ENCODE results near the gene TMEM236.

Gene TMEM236

GRCh38 chr10:17808971-17809841 is 57.2 kb downstream of the TMEM236 start, which contains the start of gene MRC1:
TSS of gene MRC1 (plus strand) at chr10:17809348. CDS start at chr10:17809466, 118 bp downstream.
- Mint-ChIP-seq H3K27me3 (peaks cover 14 to 23% of the 10 kb centered on the region in 2 donors), H3K27ac (no peak within 1 kb of the TSS), H3K4me3 (no peak within 1 kb of the TSS), H3K36me3 (no peaks in the 10 kb centered on the region), H3K9me3 (no peaks in the 10 kb centered on the region), H3K4me1 (peaks cover 16 to 37% of the 10 kb centered on the region in 2 donors)
- no peak for DNase-seq
- peak; percentile 43 to 45 for ATAC-seq (replicated peaks)

- DNase-seq (no peak), ATAC-seq (replicated peaks) (no peak)
- Mint-ChIP-seq H3K27me3 (peaks cover 14 to 29% of the 10 kb centered on the region in 2 donors), H3K4me3 (no peak overlapping the region), H3K36me3 (no peaks in the 10 kb centered on the region), H3K4me1 (peaks cover 12 to 34% of the 10 kb centered on the region in 2 donors), H3K9me3 (no peaks in the 10 kb centered on the region), H3K27ac (no peak overlapping the region)
Observed at GRCh38 chr10:17811146-17811865, 59.3 kb downstream of the TMEM236 start.

GRCh38 chr10:17814973-17815372 is 63.0 kb downstream of the TMEM236 start:
- no peak overlapping the region for H3K4me3 Mint-ChIP-seq

GRCh38 chr10:17816199-17816598 is 64.2 kb downstream of the TMEM236 start:
- ATAC-seq (replicated peaks) (peak; percentile 65 to 77), DNase-seq (no peak)
- peaks cover 5 to 12% of the 10 kb centered on the region in 2 donors for H3K27me3 Mint-ChIP-seq
- no peaks in the 10 kb centered on the region for H3K36me3 Mint-ChIP-seq
- peaks cover 0 to 1% of the 10 kb centered on the region in 2 donors for H3K9me3 Mint-ChIP-seq
- H3K4me1 Mint-ChIP-seq, result peaks cover 6 to 26% of the 10 kb centered on the region in 2 donors
- H3K4me3 Mint-ChIP-seq, result no peak overlapping the region
- H3K27ac Mint-ChIP-seq, result no peak overlapping the region

More at GRCh38 chr10:17814973-17815372, 63.0 kb downstream of the TMEM236 start:
- no peak for DNase-seq
- Mint-ChIP-seq H3K4me1 (peaks cover 6 to 30% of the 10 kb centered on the region in 2 donors), H3K9me3 (peaks cover 0 to 1% of the 10 kb centered on the region in 2 donors), H3K36me3 (no peaks in the 10 kb centered on the region), H3K27me3 (peaks cover 12 to 22% of the 10 kb centered on the region in 2 donors), H3K27ac (no peak overlapping the region)
- peak in 1 of 2 donors; percentile 31 for ATAC-seq (replicated peaks)

GRCh38 chr10:17817316-17817715 is 65.3 kb downstream of the TMEM236 start:
- no peak overlapping the region for H3K27ac Mint-ChIP-seq
- H3K27me3 Mint-ChIP-seq, result peaks cover 5 to 12% of the 10 kb centered on the region in 2 donors
- H3K4me3 Mint-ChIP-seq, result no peak overlapping the region
- peaks cover 0 to 1% of the 10 kb centered on the region in 2 donors for H3K9me3 Mint-ChIP-seq
- peaks cover 6 to 26% of the 10 kb centered on the region in 2 donors for H3K4me1 Mint-ChIP-seq
- no peak for DNase-seq
- ATAC-seq (replicated peaks), result no peak
- H3K36me3 Mint-ChIP-seq, result no peaks in the 10 kb centered on the region

- no peak overlapping the region for H3K4me3 Mint-ChIP-seq
- peaks cover 0 to 1% of the 10 kb centered on the region in 2 donors for H3K9me3 Mint-ChIP-seq
- DNase-seq (no peak), ATAC-seq (replicated peaks) (no peak)
- H3K36me3 Mint-ChIP-seq, result no peaks in the 10 kb centered on the region
- no peak overlapping the region for H3K27ac Mint-ChIP-seq
- peaks cover 5 to 16% of the 10 kb centered on the region in 2 donors for H3K27me3 Mint-ChIP-seq
- H3K4me1 Mint-ChIP-seq, result peaks cover 6 to 26% of the 10 kb centered on the region in 2 donors
Observed at GRCh38 chr10:17817790-17818189, 65.8 kb downstream of the TMEM236 start.

GRCh38 chr10:17819836-17820235 is 67.8 kb downstream of the TMEM236 start:
- no peak for DNase-seq
- peaks cover 6 to 26% of the 10 kb centered on the region in 2 donors for H3K4me1 Mint-ChIP-seq
- ATAC-seq (replicated peaks), result no peak
- H3K9me3 Mint-ChIP-seq, result peaks cover 0 to 1% of the 10 kb centered on the region in 2 donors
- no peaks in the 10 kb centered on the region for H3K36me3 Mint-ChIP-seq
- no peak overlapping the region for H3K27ac Mint-ChIP-seq
- peaks cover 9 to 29% of the 10 kb centered on the region in 2 donors for H3K27me3 Mint-ChIP-seq
- no peak overlapping the region for H3K4me3 Mint-ChIP-seq

GRCh38 chr10:17820943-17821342 is 68.9 kb downstream of the TMEM236 start:
- H3K27ac Mint-ChIP-seq, result no peak overlapping the region
- H3K27me3 Mint-ChIP-seq, result peaks cover 14 to 30% of the 10 kb centered on the region in 2 donors
- ATAC-seq (replicated peaks), result no peak
- peaks cover 0 to 1% of the 10 kb centered on the region in 2 donors for H3K9me3 Mint-ChIP-seq
- H3K36me3 Mint-ChIP-seq, result no peaks in the 10 kb centered on the region
- H3K4me3 Mint-ChIP-seq, result no peak overlapping the region
- DNase-seq, result no peak
- peaks cover 6 to 17% of the 10 kb centered on the region in 2 donors for H3K4me1 Mint-ChIP-seq

GRCh38 chr10:17821893-17822292 is 69.9 kb downstream of the TMEM236 start:
- peaks cover 5 to 15% of the 10 kb centered on the region in 2 donors for H3K4me1 Mint-ChIP-seq
- H3K4me3 Mint-ChIP-seq, result no peak overlapping the region
- peaks cover 1 to 2% of the 10 kb centered on the region in 2 donors for H3K9me3 Mint-ChIP-seq
- peaks cover 14 to 31% of the 10 kb centered on the region in 2 donors for H3K27me3 Mint-ChIP-seq
- H3K36me3 Mint-ChIP-seq, result no peaks in the 10 kb centered on the region
- H3K27ac Mint-ChIP-seq, result no peak overlapping the region
- ATAC-seq (replicated peaks) (no peak), DNase-seq (no peak)

GRCh38 chr10:17831341-17831740 is 79.3 kb downstream of the TMEM236 start:
- H3K9me3 Mint-ChIP-seq, result peaks cover 2 to 6% of the 10 kb centered on the region in 2 donors
- ATAC-seq (replicated peaks) (peak; percentile 99), DNase-seq (no peak)
- H3K36me3 Mint-ChIP-seq, result no peaks in the 10 kb centered on the region
- H3K27ac Mint-ChIP-seq, result no peak overlapping the region
- H3K4me1 Mint-ChIP-seq, result peaks cover 8 to 19% of the 10 kb centered on the region in 2 donors
- H3K27me3 Mint-ChIP-seq, result peaks cover 24 to 36% of the 10 kb centered on the region in 2 donors
- H3K4me3 Mint-ChIP-seq, result no peak overlapping the region

- no peak for DNase-seq
- no peaks in the 10 kb centered on the region for H3K36me3 Mint-ChIP-seq
- no peak for ATAC-seq (replicated peaks)
- H3K9me3 Mint-ChIP-seq, result peaks cover 2 to 4% of the 10 kb centered on the region in 2 donors
- peaks cover 5 to 22% of the 10 kb centered on the region in 2 donors for H3K4me1 Mint-ChIP-seq
- H3K27me3 Mint-ChIP-seq, result peaks cover 25 to 38% of the 10 kb centered on the region in 2 donors
- H3K27ac Mint-ChIP-seq, result no peak overlapping the region
- no peak overlapping the region for H3K4me3 Mint-ChIP-seq
Observed at GRCh38 chr10:17831896-17832295, 79.9 kb downstream of the TMEM236 start.

GRCh38 chr10:17833656-17834055 is 81.7 kb downstream of the TMEM236 start:
- Mint-ChIP-seq H3K27me3 (peaks cover 25 to 29% of the 10 kb centered on the region in 2 donors), H3K4me1 (peaks cover 7 to 26% of the 10 kb centered on the region in 2 donors), H3K9me3 (no peaks in the 10 kb centered on the region), H3K4me3 (no peak overlapping the region), H3K36me3 (no peaks in the 10 kb centered on the region), H3K27ac (no peak overlapping the region)
- ATAC-seq (replicated peaks), result no peak
- no peak for DNase-seq

- ATAC-seq (replicated peaks) (no peak), DNase-seq (no peak)
- Mint-ChIP-seq H3K9me3 (no peaks in the 10 kb centered on the region), H3K27me3 (peaks cover 20% of the 10 kb centered on the region in 2 donors), H3K4me3 (no peak overlapping the region), H3K4me1 (peaks cover 7 to 26% of the 10 kb centered on the region in 2 donors), H3K36me3 (no peaks in the 10 kb centered on the region), H3K27ac (no peak overlapping the region)
Observed at GRCh38 chr10:17835688-17836087, 83.7 kb downstream of the TMEM236 start.

GRCh38 chr10:17836942-17837341 is 84.9 kb downstream of the TMEM236 start:
- no peaks in the 10 kb centered on the region for H3K9me3 Mint-ChIP-seq
- ATAC-seq (replicated peaks), result no peak
- DNase-seq, result no peak
- peaks cover 7 to 21% of the 10 kb centered on the region in 2 donors for H3K4me1 Mint-ChIP-seq
- H3K27me3 Mint-ChIP-seq, result peaks cover 20% of the 10 kb centered on the region in 2 donors
- H3K27ac Mint-ChIP-seq, result no peak overlapping the region
- H3K36me3 Mint-ChIP-seq, result no peaks in the 10 kb centered on the region
- H3K4me3 Mint-ChIP-seq, result no peak overlapping the region

Measured in stimulated activated naive B cell treated with anti-CD40 and anti-IgM and Interleukin-4, amounts not matched to agents 10 μg/mL and 1 μg/mL and 100 μg/mL, for 72 hours (primary cell).